Heart right ventricle (tissue), 16 donors: ENCODE data around the gene PLCB1. TPM values are rescaled to one million over a fixed set of nuclear protein-coding genes. Genes with fewer than 3 reads are reported as not detected.
A peak's percentile ranks its signal among the peaks of the same experiment; 100 is the strongest.

Source experiments
- ATAC-seq, 8 donors: fragments of 200-7000 bp; cut with Tn5 transposase; one replicate each; pipeline ENCODE4 v1.9.1; 2020; ENCODE audit warnings: mild to moderate bottlenecking in 8 of 8, moderate library complexity in 8 of 8, moderate number of reproducible peaks in 1 of 8
- DNase-seq, 2 donors: peaks; one replicate each; pipeline ENCODE4 v3.0.0-alpha.2; 2020
- H3K27ac ChIP-seq, 10 donors: fragments of 200-600 bp; sonication (generic) in 2 of 10; one replicate each; pipeline versions ENCODE4 v1.5.0 to v1.8.0; 2020 to 2022; ENCODE audit warnings: mild to moderate bottlenecking in 3 of 10
- H3K27me3 ChIP-seq, 7 donors: fragments of 200-600 bp; one replicate each; pipeline ENCODE4 v1.8.0; 2021 to 2022; ENCODE audit warnings: mild to moderate bottlenecking in 2 of 7
- H3K36me3 ChIP-seq, 9 donors: fragments of 200-600 bp; sonication (generic) in 1 of 9; one replicate each; pipeline versions ENCODE4 v1.5.0 to v1.8.0; 2020 to 2022; ENCODE audit warnings: mild to moderate bottlenecking in 2 of 9
- H3K4me1 ChIP-seq, 9 donors: fragments of 200-600 bp; sonication (generic) in 1 of 9; one replicate each; pipeline versions ENCODE4 v1.5.0 to v1.8.0; 2020 to 2022; ENCODE audit warnings: mild to moderate bottlenecking in 4 of 9
- H3K4me3 ChIP-seq, 10 donors: fragments of 200-600 bp; sonication (generic) in 2 of 10; one replicate each; pipeline versions ENCODE4 v1.5.0 to v1.8.0; 2020 to 2022; ENCODE audit warnings: mild to moderate bottlenecking in 7 of 10, moderate library complexity in 2 of 10
- H3K9me3 ChIP-seq, 11 donors: fragments of 200-600 bp in 10 of 11; sonication (generic) in 2 of 11; one replicate each; pipeline versions ENCODE4 v1.5.0 to v1.8.0; 2013 to 2022; ENCODE audit warnings: mild to moderate bottlenecking in 2 of 11, control low read depth in 1 of 11, moderate library complexity in 1 of 11
- WGBS, 2 donors: extraction: QIAGEN DNeasy Blood & Tissue Kit; methylation state at CpG; one replicate each; pipeline ENCODE4 v1.1.7; 2013; ENCODE audit warnings: inconsistent platforms in 1 of 2; 5-methylcytosine and 5-hydroxymethylcytosine counted together
- intact Hi-C, 10 donors: fragments of 100-400 bp; cut with DNase I; formaldehyde crosslinking; loops; one replicate each; pipeline versions ENCODE4 v1.11.1 to v1.14.2; 2022
- polyA plus RNA-seq, 2 donors: library from polyadenylated mRNA; stranded (reverse); fragments of 200-250 nt; gene quantifications; one replicate each; pipeline ENCODE4 v1.2.3, GENCODE V29; 2013
- total RNA-seq, 10 donors: library from RNA; stranded (reverse); fragmentation: NEBNext Ultra II Directional in 3 of 10; extraction: Animal tissue kit (Norgen Biotek cat#: 25700) in 3 of 10; gene quantifications; one replicate each; pipeline versions ENCODE4 v1.2.1 to v1.2.4, GENCODE V29; 2021 to 2023
- TF ChIP-seq, protein P1 (sequence below), 9 donors: fragments of 200-600 bp; sonication (generic) in 2 of 9; IDR thresholded peaks; one replicate each; pipeline versions ENCODE4 v1.5.0 to v1.8.0; 2021 to 2022; ENCODE audit warnings: antibody characterized with exemption in 9 of 9, mild to moderate bottlenecking in 5 of 9, moderate library complexity in 1 of 9
- donor health status: Arrhythmogenic right ventricular cardiomyopathy.
- donor health status: ischemic (EF 13 %, LVEDD 7.1; RV severe dilation, severe dysfunction).
- donor health status: healthy with polysubstance abuse.
- donor health status: DM: no; HTN: yes; CAD: no.
- donor health status: DM: no; HTN: no; CAD: no.
- donor health status: ischemic (EF 25% LVEDD 6.9; RV normal size, moderate dysfunction).
- donor health status: ischemic (EF 25% LVEDD 5.7; RV mildly dilated, moderate dysfunction).
- donor health status: healthy.
- donor health status: DM: yes; HTN: yes; CAD: no.
- donor health status: Ischemic cardiomyopathy.
- donor health status: ischemic (EF 35%, LVEDD 5.7; RV mildly dilated, moderate dysfunction).
- donor health status: nonischemic (EF 11% LVEDD 7.7; RV severe dilation, severe dysfunction).
- donor health status: DM: yes; HTN: yes; CAD: no.
- donor health status: PGD.
- donor health status: ischemic (EF 29% LVEDD 5.4; RV normal size, mild dysfunction).
- donor health status: nonischemic (EF 23%, LVEDD 6.1; RV moderate dilation, normal function).

PLCB1 gene
- total and polyA plus RNA-seq, 12 donors, result 2.2 to 12.7 (median 7.1) TPM

DNA sequence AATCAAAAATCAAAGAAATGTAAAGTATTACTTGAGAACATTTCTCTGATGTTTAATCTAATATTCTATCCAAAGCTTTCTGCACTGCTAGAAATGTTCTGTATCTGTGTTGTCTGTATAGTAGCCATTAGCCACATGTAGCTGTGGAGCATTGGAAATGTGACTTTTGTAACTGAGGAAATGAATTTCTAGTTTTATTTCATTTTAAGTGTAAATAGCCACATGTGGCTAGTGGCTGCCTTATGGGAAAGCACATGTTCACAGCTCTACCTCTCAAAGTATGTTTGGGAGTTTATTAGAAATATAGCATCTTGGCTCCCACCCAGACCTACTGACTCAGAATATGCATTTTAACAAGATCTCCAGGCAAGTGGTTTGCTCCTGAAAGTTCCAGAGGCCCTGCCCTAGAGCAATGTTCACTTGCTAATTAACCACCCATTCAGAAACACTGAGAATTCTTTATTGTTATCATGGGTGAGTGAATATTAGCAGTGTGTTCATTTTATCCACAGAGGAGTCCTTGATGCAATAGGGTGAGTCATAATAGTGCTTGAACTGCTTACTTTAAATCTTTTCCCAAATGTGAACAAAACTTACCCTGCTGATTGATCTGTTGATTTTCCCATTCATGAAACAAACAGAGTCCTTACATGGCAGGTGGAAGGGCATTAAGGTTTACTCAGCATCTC, 282.7 kb downstream of the PLCB1 start:
- intact Hi-C loops, result no loop called here
- DNase-seq (no peak), ATAC-seq (peak in 1 of 8 donors; percentile 47)
- peaks cover 0 to 6% (median 0%) of the 10 kb centered on the region in 9 donors for H3K4me1 ChIP-seq
- H3K4me3 ChIP-seq, result no peak overlapping the region
- H3K9me3 ChIP-seq, result no peaks in the 10 kb centered on the region
- H3K36me3 ChIP-seq, result no peaks in the 10 kb centered on the region
- no peaks in the 10 kb centered on the region for H3K27me3 ChIP-seq
- TF ChIP-seq, protein P1, sequence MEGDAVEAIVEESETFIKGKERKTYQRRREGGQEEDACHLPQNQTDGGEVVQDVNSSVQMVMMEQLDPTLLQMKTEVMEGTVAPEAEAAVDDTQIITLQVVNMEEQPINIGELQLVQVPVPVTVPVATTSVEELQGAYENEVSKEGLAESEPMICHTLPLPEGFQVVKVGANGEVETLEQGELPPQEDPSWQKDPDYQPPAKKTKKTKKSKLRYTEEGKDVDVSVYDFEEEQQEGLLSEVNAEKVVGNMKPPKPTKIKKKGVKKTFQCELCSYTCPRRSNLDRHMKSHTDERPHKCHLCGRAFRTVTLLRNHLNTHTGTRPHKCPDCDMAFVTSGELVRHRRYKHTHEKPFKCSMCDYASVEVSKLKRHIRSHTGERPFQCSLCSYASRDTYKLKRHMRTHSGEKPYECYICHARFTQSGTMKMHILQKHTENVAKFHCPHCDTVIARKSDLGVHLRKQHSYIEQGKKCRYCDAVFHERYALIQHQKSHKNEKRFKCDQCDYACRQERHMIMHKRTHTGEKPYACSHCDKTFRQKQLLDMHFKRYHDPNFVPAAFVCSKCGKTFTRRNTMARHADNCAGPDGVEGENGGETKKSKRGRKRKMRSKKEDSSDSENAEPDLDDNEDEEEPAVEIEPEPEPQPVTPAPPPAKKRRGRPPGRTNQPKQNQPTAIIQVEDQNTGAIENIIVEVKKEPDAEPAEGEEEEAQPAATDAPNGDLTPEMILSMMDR (IDR thresholded peaks at IDR 0.05), result no peak
- no peak overlapping the region for H3K27ac ChIP-seq

DNA sequence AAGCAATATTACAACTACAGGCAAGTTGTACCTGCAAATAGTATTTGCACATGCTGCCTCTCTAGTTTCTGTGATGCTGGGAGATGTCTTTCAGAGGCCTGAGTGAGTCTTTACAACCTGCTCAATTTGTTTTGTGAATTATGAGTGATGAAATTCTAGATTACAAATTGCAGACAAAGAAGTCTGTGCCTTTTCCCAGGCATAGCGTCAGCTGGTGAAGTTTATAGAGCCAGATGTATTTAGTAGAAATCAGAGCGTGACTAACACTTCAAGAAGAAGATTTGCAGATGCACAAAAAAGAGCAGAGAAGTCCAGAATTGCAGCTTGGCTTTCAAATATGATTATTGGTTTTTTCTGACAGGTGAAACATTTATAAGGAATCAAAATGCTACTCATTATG, 289.9 kb downstream of the PLCB1 start:
- no peak overlapping the region for H3K4me3 ChIP-seq
- no peak for ATAC-seq
- no peaks in the 10 kb centered on the region for H3K36me3 ChIP-seq
- intact Hi-C loops, result loop anchor here in 1 of 10 donors (10.0 kb wide), 1 partner anchor 57 kb away; no protein-coding TSS in a partner anchor
- WGBS, 2 donors, result 62 to 75% methylated on average over 2 of the region's 2 CpGs
- no peak overlapping the region for H3K27ac ChIP-seq
- peaks cover 0 to 26% (median 0%) of the 10 kb centered on the region in 9 donors for H3K4me1 ChIP-seq
- H3K9me3 ChIP-seq, result no peaks in the 10 kb centered on the region
- TF ChIP-seq, protein P1 (IDR thresholded peaks at IDR 0.05), result no peak
- no peak for DNase-seq
- H3K27me3 ChIP-seq, result no peaks in the 10 kb centered on the region

DNA sequence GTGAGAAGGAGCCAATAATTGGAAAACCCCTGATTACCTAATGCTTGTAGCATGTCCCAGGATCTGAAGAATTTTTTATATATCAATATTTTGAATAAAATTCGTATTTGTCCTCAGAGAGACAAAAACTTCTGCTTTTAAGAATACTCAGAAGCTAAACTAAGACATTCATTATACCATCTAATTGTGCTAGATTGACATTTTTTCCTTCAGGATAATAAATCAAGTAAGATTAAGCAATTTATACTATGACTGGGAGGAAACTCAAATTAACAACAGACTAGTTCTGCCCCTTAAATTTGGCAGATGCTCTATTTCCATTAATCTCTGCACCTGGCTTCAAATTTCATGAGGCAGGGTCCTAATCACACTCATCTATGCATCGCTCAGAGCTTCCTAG, 291.4 kb downstream of the PLCB1 start:
- TF ChIP-seq, protein P1 (IDR thresholded peaks at IDR 0.05), result no peak
- intact Hi-C loops, result loop anchor here in 1 of 10 donors (10.0 kb wide), 1 partner anchor 59 kb away; no protein-coding TSS in a partner anchor
- ATAC-seq (no peak), DNase-seq (no peak)
- Histone ChIP-seq H3K4me3 (no peak overlapping the region), H3K9me3 (no peaks in the 10 kb centered on the region), H3K4me1 (peaks cover 0 to 40% (median 5%) of the 10 kb centered on the region in 9 donors), H3K27ac (no peak overlapping the region), H3K27me3 (no peaks in the 10 kb centered on the region), H3K36me3 (no peaks in the 10 kb centered on the region)
- WGBS, 2 donors, result 86 to 92% methylated on average over 2 of the region's 2 CpGs

DNA sequence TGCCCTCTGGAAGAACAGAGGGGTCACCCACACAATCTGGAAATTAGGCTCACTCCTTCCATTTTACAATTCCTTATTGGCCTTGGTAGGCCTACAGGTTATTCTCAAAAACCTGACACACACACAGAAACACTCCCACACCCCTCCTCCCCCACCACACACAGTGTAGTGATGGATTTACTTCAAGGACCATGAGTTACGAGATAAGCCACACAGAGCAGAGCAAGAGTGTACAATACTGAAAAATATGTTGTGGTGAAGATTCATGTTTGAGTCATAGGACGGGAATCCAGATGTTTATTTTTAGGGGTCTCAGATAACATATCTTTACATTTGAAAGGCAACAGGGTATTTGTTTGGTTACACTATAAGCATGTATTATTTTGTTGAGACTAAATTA, 291.9 kb downstream of the PLCB1 start:
- WGBS, 2 donors, result 83 to 89% methylated on average over 2 of the region's 2 CpGs
- H3K4me3 ChIP-seq, result no peak overlapping the region
- no peak overlapping the region for H3K27ac ChIP-seq
- DNase-seq, result no peak
- intact Hi-C loops, result loop anchor here in 1 of 10 donors (10.0 kb wide), 1 partner anchor 59 kb away; no protein-coding TSS in a partner anchor
- TF ChIP-seq, protein P1 (IDR thresholded peaks at IDR 0.05), result no peak
- H3K9me3 ChIP-seq, result no peaks in the 10 kb centered on the region
- ATAC-seq, result no peak
- H3K36me3 ChIP-seq, result no peaks in the 10 kb centered on the region
- H3K27me3 ChIP-seq, result no peaks in the 10 kb centered on the region
- peaks cover 0 to 45% (median 6%) of the 10 kb centered on the region in 9 donors for H3K4me1 ChIP-seq
